SW 1271 (cell line): ENCODE measurements around the gene XPO1.

ENCODE experiments used
- DNase-seq, 2 experiments: peaks; one replicate each; lab custom pipeline; 2025; lab: John Stamatoyannopoulos, UW

XPO1 gene

DNA sequence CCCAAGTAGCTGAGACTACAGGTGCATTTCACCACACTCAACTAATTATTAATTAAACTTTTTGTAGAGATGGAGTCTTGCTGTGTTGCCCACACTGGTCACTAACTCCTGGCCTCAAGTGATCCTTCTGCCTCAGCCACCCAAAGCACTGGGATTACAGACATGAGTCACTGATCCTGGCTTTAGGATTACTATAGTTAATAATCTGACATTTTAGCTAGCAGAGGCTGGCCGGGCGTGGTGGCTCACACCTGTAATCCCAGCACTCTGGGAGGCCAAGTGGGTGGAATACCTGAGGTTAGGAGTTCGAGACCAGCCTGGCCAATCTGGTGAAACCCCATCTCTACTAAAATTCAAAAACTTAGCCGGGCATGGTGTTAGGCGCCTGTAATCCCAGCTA lies 106.8 kb downstream of the XPO1 start:
- DNase-seq = no peak
